ENCODE measurements around the gene NKAIN2.
"Not testable (repeated sequence)": the region's sequence is repeated elsewhere in the genome, so short reads cannot be mapped to it uniquely, and the experiment has no call there.

Gene NKAIN2

DNA sequence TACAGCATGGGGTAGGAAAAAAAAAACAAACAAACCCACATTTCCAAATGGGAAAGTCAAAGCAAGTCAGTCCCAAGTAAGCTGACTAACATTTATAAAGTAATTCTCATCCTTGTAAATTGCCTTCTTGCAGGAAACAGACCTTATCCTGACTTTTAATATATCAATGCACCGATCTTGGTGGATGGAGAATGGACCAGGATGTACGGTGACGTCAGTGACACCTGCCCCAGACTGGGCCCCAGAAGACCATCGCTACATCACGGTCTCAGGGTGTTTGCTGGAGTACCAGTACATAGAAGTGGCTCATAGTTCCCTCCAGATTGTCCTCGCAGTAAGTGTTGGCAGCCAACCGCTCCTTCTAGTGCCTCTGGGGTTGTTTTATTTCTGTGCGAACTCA lies 854.4 kb downstream of the NKAIN2 start:
- no peak for DNase-seq

GRCh38 chr6:124659427-124659826 lies 855.8 kb downstream of the NKAIN2 start:
- no peak for DNase-seq

DNA sequence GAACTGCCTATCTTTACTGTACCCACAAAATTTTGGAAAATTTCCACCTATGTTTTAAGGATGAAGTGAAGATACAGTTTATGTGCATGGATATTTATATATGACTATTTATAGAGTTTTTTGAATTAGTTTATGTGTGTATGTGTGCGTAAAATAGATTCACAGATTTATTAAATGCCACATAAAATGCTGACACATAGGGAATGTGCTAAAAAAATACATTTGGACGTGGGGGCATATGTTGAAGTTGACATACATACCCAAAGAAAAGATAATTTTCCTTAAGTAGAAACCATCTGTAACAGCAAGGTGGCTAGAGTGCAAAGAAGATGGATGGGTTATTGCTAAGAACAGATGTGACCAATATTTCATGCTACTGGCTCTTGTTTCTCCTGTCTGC lies 856.5 kb downstream of the NKAIN2 start:
- DNase-seq, result no peak

- DNase-seq, result no peak
Observed at GRCh38 chr6:124661097-124661661, 857.5 kb downstream of the NKAIN2 start.

GRCh38 chr6:124668028-124668427 lies 864.4 kb downstream of the NKAIN2 start:
- DNase-seq, result no peak

DNA sequence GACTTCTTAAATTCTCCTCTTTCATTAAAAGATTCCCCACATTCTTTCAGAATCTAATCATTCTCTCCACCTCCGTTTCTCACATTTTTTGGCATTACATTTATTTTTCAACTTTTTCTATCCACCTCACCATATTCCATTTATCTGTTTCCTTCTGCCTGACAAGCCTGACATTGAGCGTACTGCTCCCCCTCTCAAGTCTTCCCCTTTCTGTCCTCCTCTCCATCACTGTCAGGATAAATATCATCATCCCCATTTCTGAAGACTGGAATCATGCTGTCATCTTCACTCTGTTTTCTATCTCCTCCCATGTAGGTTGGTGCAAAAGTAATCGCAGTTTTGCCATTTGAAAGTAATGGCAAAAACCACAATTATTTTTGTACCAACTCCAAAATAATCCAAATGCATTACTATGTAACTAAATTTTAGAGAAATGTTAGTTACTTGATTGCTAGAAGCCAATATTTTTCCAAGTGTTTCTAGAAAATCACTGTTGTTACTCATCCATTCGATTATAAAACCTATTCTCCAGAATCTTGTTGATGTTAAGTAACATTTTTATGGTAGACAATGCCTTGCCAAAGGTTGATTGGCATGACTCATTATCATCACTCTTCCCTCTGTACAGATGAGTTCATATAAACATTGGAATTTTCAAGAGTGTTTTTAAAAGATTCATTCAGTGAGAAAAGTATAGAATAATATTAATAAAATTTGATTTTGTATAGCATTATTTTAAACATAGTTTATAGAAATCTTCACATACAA lies 866.2 kb downstream of the NKAIN2 start:
- DNase-seq, result no peak

GRCh38 chr6:124670801-124671200 lies 867.1 kb downstream of the NKAIN2 start:
- no peak for DNase-seq

- no peak for DNase-seq
Observed at GRCh38 chr6:124671324-124671723, 867.7 kb downstream of the NKAIN2 start.

GRCh38 chr6:124674042-124674441 lies 870.4 kb downstream of the NKAIN2 start:
- DNase-seq, result no peak

GRCh38 chr6:124676033-124676432 lies 872.4 kb downstream of the NKAIN2 start:
- no peak for DNase-seq

DNA sequence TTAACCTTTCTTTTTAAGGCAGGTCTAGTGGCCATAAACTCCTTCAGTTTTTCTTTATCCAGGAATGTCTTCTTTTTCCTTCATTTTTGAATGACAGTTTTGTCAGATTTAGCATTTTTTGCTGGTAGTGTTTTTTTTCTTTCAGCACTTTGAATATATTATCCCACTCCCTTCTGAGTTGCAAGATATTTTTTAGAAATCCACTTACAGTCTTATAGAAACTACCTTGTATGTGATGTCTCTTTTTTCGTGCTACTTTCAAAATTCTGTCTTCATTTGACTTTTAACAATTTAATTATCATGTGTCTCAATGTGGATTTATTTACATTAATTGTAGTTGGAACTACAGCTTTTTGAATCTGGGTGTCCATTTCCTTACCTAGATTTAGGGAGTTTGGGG lies 874.2 kb downstream of the NKAIN2 start:
- DNase-seq, result no peak

DNA sequence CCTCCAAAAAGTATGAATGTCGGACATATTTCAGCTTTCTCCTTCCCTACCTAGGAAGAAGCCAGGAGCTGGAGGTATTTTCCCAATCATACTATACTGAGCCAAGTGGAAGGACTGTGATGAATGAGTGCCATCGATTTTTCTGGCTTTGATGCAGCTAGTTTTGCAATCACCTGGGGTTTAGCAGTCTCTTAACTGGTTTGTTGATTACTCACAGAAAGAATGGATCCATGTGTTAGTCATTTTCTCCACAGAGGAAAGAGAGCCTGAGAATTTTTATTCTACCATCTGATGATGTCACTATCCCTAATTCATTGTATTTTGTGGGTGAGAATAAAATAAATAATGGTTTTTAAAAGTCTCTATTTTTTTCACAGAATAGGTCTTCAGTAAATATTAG lies 875.7 kb downstream of the NKAIN2 start:
- DNase-seq, result no peak

DNA sequence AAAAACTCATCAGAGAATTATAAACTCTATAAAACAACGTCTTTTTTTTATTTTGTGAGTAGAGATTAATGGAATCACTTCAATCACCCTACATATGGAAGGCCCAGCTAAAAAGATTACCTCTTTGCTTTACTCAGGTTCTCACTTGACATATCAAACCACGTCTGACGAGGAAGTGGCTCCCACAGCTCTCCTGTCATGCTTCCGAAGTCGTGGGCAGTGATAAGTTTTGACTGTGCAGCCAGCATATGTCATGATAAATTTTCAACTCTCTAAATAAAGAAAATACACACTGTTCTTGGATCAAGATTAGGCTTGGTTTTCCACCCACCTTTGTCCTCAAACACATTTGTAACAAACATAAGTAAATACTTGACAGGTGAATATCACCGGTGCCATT lies 879.1 kb downstream of the NKAIN2 start:
- no peak for DNase-seq

- DNase-seq, result no peak
Observed at GRCh38 chr6:124683507-124683906, 879.8 kb downstream of the NKAIN2 start.

- DNase-seq, result no peak
Observed at GRCh38 chr6:124684621-124685020, 881.0 kb downstream of the NKAIN2 start.

DNA sequence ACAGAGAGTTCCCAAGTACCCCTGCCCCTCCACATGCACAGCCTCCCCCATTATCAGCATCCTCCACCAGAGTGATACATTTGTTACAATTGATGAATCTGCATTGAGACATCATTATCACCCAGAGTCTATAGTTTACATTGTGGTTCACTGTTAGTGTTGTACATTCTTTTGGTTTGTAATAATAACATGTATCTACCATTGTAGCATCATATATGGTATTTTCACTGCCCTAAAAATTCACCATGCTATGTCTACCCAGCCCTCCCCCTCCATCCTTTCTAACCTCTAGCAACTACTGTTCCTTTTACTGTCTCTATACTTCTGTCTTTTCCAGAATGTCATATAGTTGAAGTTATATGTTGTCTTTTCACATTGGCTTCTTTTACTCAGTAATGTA lies 884.7 kb downstream of the NKAIN2 start:
- no peak for DNase-seq

- no peak for DNase-seq
Observed at GRCh38 chr6:124694139-124694705, 890.6 kb downstream of the NKAIN2 start.

DNA sequence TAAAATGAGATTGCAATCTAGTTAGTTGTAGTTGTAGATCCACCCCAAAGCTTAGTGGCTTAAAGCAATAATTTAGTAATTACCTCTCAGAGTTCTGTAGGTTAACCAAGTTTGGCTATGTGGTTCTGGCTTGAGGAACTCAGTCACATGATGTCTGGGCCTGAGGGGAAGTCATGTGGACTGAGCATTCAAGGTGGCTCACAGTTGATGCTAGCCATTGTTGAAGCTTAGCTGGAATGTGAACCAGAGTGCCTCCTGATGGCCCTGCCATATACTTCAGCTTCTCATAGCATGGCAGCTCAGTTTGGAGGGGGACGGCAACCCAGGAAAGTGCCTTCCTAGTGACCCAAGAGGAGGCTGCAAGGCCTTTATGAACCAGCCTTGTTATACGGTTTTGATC lies 895.4 kb downstream of the NKAIN2 start:
- no peak for DNase-seq

GRCh38 chr6:124703541-124703940 lies 899.9 kb downstream of the NKAIN2 start:
- no peak for DNase-seq

GRCh38 chr6:124712532-124712931 lies 908.9 kb downstream of the NKAIN2 start:
- not testable (repeated sequence) for DNase-seq

DNA sequence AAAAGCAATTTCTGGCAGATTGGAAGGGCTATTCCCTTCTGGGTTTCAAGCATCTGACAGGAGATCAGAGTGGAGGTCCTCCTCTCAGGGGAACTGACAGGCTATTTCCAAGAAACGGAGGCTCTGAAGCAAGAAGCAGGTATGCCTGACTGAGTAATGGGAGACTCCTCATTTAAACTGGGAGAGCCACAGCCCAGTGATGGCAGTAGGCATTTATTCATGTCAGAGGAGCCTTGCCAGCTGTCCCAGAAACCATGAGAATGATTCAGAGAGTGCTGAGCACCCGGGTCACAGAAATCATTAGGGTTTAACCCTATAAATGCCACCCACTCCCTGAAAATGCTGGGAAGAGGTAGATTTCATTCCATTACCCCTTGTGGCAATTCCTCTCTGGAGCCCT lies 911.1 kb downstream of the NKAIN2 start:
- DNase-seq, result no peak

DNA sequence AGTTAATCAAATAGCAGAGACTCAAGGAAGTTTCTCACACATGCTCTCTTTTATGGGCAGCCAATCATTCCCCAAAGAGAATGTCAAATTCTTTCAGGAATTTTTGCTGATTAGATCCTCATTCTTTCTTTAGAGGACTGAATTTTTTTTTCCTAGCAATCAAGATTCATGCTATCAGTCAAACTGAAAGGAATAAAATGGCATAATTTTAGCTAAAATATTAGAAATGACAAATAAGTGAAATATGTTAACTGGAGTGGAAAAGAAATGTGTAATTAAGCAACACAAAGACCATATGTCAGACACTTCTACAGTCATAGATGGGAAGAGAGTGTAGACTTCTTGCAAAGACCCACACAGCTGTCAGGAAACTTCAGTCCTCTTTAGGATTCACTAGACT lies 916.2 kb downstream of the NKAIN2 start:
- DNase-seq, result no peak

DNA sequence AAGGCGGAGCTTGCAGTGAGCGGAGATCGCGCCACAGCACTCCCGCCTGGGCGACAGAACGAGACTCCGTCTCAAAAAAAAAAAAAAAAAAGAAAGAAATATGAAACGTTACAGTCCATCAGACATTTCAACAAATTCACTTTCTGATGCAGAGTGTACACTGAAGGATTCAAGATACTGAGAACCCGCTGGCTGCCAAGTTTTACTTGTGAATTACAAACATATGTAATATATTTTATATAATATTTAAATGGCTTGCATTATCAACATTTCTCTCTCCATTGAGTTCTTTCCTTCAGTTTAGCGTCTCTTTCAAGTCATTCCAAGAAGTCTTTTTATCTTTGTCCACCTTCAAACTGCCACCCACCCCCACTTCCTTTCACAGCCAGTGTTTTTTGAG lies 917.7 kb downstream of the NKAIN2 start:
- DNase-seq, result no peak

GRCh38 chr6:124722141-124722878 lies 918.6 kb downstream of the NKAIN2 start:
- DNase-seq, result no peak
